Measurements from ENCODE around the gene LLGL1. TPM values are rescaled to one million over a fixed set of nuclear protein-coding genes. Genes with fewer than 3 reads are reported as not detected.

Gene LLGL1
- polyA plus RNA-seq, 3 donors = 0.52 to 10.8 (median 0.76) TPM

- intact Hi-C loops (cut with micrococcal nuclease) = no loop called here
- H3K27ac Mint-ChIP-seq = peak overlapping the region in 5 of 7 donors; percentile 36 to 76 (median 61)
- Histone ChIP-seq H3K9ac (ENCODE audit: insufficient read depth, low read length, poor library complexity, severe bottlenecking) (no peak overlapping the region), H3K4me1 (ENCODE audit: control insufficient read depth in 1 of 2, insufficient read depth in 2 of 2, low read length in 2 of 2) (peaks cover 27 to 40% of the 10 kb centered on the region in 2 donors), H3K9me3 (replicated peaks in 1 of 2; ENCODE audit: control insufficient read depth in 1 of 2, insufficient read depth in 1 of 2, low read length in 2 of 2) (no peaks in the 10 kb centered on the region), H3K27ac (ENCODE audit: low read depth in 1 of 2, low read length in 2 of 2) (peak overlapping the region in 1 of 2 donors; percentile 61), H3K27me3 (ENCODE audit: control insufficient read depth in 2 of 2, insufficient read depth in 2 of 2, low read length in 2 of 2) (no peaks in the 10 kb centered on the region), H3K36me3 (replicated peaks in 1 of 2; ENCODE audit: control insufficient read depth in 1 of 2, insufficient read depth in 2 of 2, low read length in 2 of 2) (peaks cover 30 to 80% of the 10 kb centered on the region in 2 donors), H3K79me2 (ENCODE audit: insufficient read depth, low read length) (peaks cover 99% of the 10 kb centered on the region), H2AFZ (ENCODE audit: insufficient read depth, low read depth, low read length, poor library complexity, severe bottlenecking) (no peak overlapping the region), H3K4me2 (replicated peaks; ENCODE audit: extremely low read depth, low read length, poor library complexity, severe bottlenecking) (no peak overlapping the region), H3K4me3 (replicated peaks in 1 of 3; ENCODE audit: low read depth in 2 of 3, low read length in 3 of 3) (no peak overlapping the region), H4K20me1 (ENCODE audit: insufficient read depth, low read length) (peaks cover 100% of the 10 kb centered on the region)
- H3K9me3 Mint-ChIP-seq = no peaks in the 10 kb centered on the region
- DNase-seq = peak in 1 of 3 donors; percentile 23
- H3K4me3 Mint-ChIP-seq = no peak overlapping the region
- no peak for TF ChIP-seq CTCF (IDR thresholded peaks at IDR 0.05)
- WGBS (ENCODE audit: insufficient coverage) = 40% methylated on average over 2 of the region's 3 CpGs
- no peaks in the 10 kb centered on the region for H3K27me3 Mint-ChIP-seq (ENCODE audit: low read depth in 3 of 3)
- H3K36me3 Mint-ChIP-seq = peaks cover 51 to 79% of the 10 kb centered on the region in 2 donors
- peaks cover 52% of the 10 kb centered on the region for H3K4me1 Mint-ChIP-seq
These were observed 34.7 kb upstream of the LLGL1 start for GRCh38 chr17:18190628-18191235.

- Histone ChIP-seq H3K79me2 (ENCODE audit: insufficient read depth, low read length) (peaks cover 99% of the 10 kb centered on the region), H3K4me2 (replicated peaks; ENCODE audit: extremely low read depth, low read length, poor library complexity, severe bottlenecking) (no peak overlapping the region), H3K9me3 (replicated peaks in 1 of 2; ENCODE audit: control insufficient read depth in 1 of 2, insufficient read depth in 1 of 2, low read length in 2 of 2) (no peaks in the 10 kb centered on the region), H2AFZ (ENCODE audit: insufficient read depth, low read depth, low read length, poor library complexity, severe bottlenecking) (no peak overlapping the region), H3K4me1 (ENCODE audit: control insufficient read depth in 1 of 2, insufficient read depth in 2 of 2, low read length in 2 of 2) (peaks cover 22 to 34% of the 10 kb centered on the region in 2 donors), H3K4me3 (replicated peaks in 1 of 3; ENCODE audit: low read depth in 2 of 3, low read length in 3 of 3) (no peak overlapping the region), H3K36me3 (replicated peaks in 1 of 2; ENCODE audit: control insufficient read depth in 1 of 2, insufficient read depth in 2 of 2, low read length in 2 of 2) (peaks cover 35 to 83% of the 10 kb centered on the region in 2 donors), H3K9ac (ENCODE audit: insufficient read depth, low read length, poor library complexity, severe bottlenecking) (no peak overlapping the region), H3K27me3 (ENCODE audit: control insufficient read depth in 2 of 2, insufficient read depth in 2 of 2, low read length in 2 of 2) (no peaks in the 10 kb centered on the region), H4K20me1 (ENCODE audit: insufficient read depth, low read length) (peaks cover 100% of the 10 kb centered on the region), H3K27ac (ENCODE audit: low read depth in 1 of 2, low read length in 2 of 2) (peak overlapping the region in 1 of 2 donors; percentile 61)
- Mint-ChIP-seq H3K4me3 (no peak overlapping the region), H3K4me1 (peaks cover 47% of the 10 kb centered on the region), H3K27ac (peak overlapping the region in 4 of 7 donors; percentile 7 to 73 (median 48)), H3K9me3 (no peaks in the 10 kb centered on the region), H3K27me3 (ENCODE audit: low read depth in 3 of 3) (no peaks in the 10 kb centered on the region), H3K36me3 (peaks cover 53 to 83% of the 10 kb centered on the region in 2 donors)
- intact Hi-C loops (cut with micrococcal nuclease) = no loop called here
- no peak for TF ChIP-seq CTCF (IDR thresholded peaks at IDR 0.05)
- WGBS (ENCODE audit: insufficient coverage) = 100% methylated on average over 1 of the region's 3 CpGs
- DNase-seq = no peak
These were observed 34.2 kb upstream of the LLGL1 start for GRCh38 chr17:18191236-18191667.
